Adipocyte (in vitro differentiated cells): ENCODE data around the gene MCOLN3.

ENCODE experiments used
- DNase-seq: peaks from one replicate; pipeline ENCODE4 v3.0.0-alpha.2; 2015; ENCODE audit warnings: low read depth
- H3K27me3 ChIP-seq: replicated peaks from 2 replicates; pipeline ENCODE4 v1.7.0; 2013; ENCODE audit warnings: mild to moderate bottlenecking, low read length, moderate library complexity; ENCODE audit not compliant: control insufficient read depth, insufficient read depth
- H3K36me3 ChIP-seq: 2 replicates; pipeline ENCODE4 v1.7.0; 2013; ENCODE audit warnings: low read length, mild to moderate bottlenecking, moderate library complexity; ENCODE audit not compliant: control insufficient read depth, insufficient read depth, severe bottlenecking
- H3K4me1 ChIP-seq: 2 replicates; pipeline ENCODE4 v1.7.0; 2013; ENCODE audit warnings: mild to moderate bottlenecking, low read length, moderate library complexity; ENCODE audit not compliant: control insufficient read depth, insufficient read depth
- H3K4me3 ChIP-seq: 2 replicates; pipeline ENCODE4 v1.7.0; 2013; ENCODE audit warnings: mild to moderate bottlenecking, low read length, moderate library complexity
- H3K9ac ChIP-seq: 2 replicates; pipeline ENCODE4 v1.7.0; 2013; ENCODE audit warnings: mild to moderate bottlenecking, low read length, moderate library complexity
- H3K9me3 ChIP-seq: 2 replicates; pipeline ENCODE4 v1.7.0; 2013; ENCODE audit warnings: mild to moderate bottlenecking, low read length, moderate library complexity; ENCODE audit not compliant: control insufficient read depth

The MCOLN3 gene

DNA sequence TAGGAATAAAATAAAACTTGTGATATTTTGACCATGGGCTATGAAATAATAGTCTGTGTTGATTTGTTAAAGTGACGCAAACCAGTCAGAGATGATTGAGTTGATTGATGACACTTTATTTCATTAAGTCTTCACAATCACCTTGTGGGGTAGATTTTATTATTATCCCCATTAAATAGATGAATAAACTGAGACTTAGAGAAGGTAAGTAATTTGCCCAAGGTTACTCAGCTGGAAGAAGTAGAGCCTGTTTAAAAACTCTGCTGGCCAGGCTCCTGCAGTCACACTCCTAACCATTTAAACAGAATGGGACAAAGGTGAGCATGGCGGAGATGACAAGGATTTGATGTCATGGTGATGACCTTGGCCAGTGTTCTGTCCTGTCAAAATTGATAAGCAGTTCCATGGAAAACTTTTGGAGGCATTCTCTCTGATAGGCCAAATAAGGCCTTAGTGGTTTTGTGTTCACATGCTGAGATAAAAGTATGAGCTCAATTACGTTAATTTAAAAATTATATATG is 22.7 kb upstream of the MCOLN3 start:
- DNase-seq: no peak
- H3K9ac ChIP-seq: no peak overlapping the region

DNA sequence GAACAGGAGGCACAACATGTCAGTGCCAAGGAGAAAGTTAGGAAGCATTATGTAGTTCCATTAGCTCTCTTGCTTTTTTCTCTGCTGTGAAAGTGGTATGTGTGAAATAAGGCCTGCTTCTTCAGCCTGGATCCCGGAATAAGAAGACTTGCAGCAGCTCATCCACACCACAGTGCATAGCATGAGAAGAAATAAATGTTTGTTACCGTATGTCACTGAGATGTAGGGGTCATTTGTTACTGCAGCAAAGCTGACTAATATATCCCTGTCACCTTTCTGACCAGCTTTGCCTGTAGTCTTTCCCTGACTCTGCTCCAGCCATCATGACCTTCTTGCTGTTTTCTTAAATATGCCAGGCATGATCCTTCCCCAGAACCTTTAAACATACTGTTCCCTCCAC is 20.5 kb upstream of the MCOLN3 start:
- no peaks in the 10 kb centered on the region for H3K9me3 ChIP-seq

More for the DNA sequence above, 22.7 kb upstream of the MCOLN3 start:
- Histone ChIP-seq H3K9me3 (no peaks in the 10 kb centered on the region), H3K36me3 (no peaks in the 10 kb centered on the region), H3K4me3 (no peak overlapping the region), H3K4me1 (no peaks in the 10 kb centered on the region), H3K27me3 (no peaks in the 10 kb centered on the region)

DNA sequence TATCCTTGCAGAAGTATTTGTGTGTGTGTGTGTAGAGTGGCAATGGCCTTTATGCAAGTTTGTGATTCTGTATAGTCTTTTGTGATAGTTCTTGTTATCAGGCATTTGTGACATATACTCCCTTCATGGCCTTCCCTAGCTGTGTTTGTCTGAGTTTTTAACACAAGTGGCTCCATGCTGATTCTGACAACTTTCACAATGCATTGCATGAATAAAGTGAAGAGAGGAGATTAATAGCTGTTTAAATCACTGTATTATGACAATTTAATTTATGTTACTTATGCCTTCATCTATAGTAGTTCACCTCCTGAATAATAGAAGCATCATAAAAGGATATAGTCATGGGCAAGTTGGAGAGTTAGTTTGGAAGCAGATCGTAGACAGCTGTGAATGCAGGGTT is 17.2 kb upstream of the MCOLN3 start:
- no peaks in the 10 kb centered on the region for H3K27me3 ChIP-seq
- H3K36me3 ChIP-seq: no peaks in the 10 kb centered on the region
- H3K9me3 ChIP-seq: no peaks in the 10 kb centered on the region
- H3K4me3 ChIP-seq: no peak overlapping the region
- DNase-seq: no peak
- H3K9ac ChIP-seq: no peak overlapping the region
- peaks cover 11% of the 10 kb centered on the region for H3K4me1 ChIP-seq

More for the DNA sequence above, 20.5 kb upstream of the MCOLN3 start:
- no peak overlapping the region for H3K9ac ChIP-seq
- H3K4me3 ChIP-seq: no peak overlapping the region
- no peaks in the 10 kb centered on the region for H3K4me1 ChIP-seq
- DNase-seq: no peak
- no peaks in the 10 kb centered on the region for H3K36me3 ChIP-seq
- no peaks in the 10 kb centered on the region for H3K27me3 ChIP-seq

DNA sequence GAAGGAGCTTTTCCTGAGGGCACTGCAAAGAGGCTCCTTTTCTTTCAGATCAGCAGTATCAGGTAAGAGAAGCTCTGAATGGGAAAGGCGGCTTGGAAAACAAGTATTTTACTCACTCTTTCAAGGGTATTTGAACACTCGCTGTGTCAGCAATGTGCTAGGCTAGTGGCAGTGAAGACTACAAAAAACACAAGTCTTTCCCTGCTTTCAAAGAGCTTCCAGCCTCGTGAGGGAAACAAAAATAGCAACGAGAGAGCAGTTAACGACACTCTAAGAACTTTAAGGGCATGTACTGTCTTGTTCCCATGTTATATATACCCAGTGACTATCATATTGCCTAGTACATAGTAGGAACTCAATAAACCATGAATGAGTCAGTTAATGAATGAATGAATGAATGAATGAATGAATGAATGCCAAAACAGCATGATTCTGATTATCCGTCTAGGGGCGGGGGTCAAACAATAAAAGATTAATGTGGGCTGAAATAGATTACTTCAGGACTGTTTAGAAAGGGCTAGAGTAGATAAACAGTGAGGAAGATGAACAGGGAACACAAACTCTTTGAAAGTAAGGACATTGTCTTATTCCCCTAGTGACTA is 14.2 kb upstream of the MCOLN3 start:
- Histone ChIP-seq H3K9me3 (no peaks in the 10 kb centered on the region), H3K27me3 (no peaks in the 10 kb centered on the region), H3K36me3 (no peaks in the 10 kb centered on the region), H3K4me1 (peaks cover 11% of the 10 kb centered on the region), H3K9ac (peak overlapping the region; percentile 81), H3K4me3 (peak overlapping the region; percentile 79)
- no peak for DNase-seq

DNA sequence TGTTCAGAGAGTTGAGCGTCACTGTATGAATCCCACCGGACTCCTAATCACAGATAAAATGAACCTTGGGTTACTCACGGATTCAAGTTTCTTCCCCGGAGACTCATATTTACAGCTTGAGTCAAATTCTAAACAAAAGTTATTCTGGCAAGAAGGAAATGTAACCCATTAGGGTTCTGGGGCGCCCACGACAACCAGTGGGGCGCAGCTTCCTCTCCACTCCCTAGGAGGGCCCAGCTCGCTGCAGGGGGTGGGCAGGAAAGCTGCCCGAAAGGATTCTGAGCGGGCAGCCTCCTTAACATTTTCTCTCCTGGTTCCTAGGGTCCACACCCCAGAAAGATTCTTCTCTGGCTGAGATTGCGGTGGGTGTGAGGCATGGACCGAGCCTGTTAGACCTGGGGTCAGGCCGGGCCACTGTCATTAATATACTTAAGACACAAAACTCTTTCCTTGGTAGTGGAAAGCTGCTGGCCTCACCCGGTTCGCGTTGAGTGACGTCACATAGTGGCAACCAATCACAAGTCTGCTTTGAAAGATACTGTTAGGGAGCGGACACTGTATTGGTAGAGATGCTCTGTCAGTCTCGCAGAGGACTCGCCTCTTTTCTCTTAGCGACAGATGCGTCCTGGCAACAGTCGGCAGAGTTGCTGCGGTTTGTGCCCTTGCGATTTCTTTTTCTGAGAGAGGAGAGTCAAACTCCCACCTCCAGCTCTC is 13.6 kb upstream of the MCOLN3 start:
- H3K9me3 ChIP-seq: no peaks in the 10 kb centered on the region
- H3K36me3 ChIP-seq: no peaks in the 10 kb centered on the region
- peak overlapping the region; percentile 81 for H3K9ac ChIP-seq
- no peaks in the 10 kb centered on the region for H3K27me3 ChIP-seq
- H3K4me1 ChIP-seq: peaks cover 11% of the 10 kb centered on the region
- DNase-seq: peak; percentile 99
- peak overlapping the region; percentile 79 for H3K4me3 ChIP-seq

DNA sequence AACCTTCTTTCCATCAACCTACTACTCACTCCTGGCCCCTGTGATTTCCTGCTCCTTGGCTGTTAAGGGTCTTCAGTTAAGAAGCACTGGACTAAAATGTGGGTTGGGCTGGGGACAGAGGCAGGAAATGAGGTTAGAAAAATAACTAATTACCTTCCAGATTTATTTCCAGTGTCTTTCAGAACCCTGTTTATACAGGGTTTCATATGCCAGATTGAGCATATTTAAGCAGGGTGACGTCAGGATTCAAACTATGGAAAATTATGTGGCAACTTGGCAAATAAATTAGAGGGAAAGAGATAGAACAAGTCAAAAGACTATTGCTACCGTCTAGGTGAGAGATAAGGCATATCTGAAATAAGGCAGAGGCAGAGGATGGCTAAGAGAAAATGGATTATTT is 11.7 kb upstream of the MCOLN3 start:
- no peak overlapping the region for H3K4me3 ChIP-seq
- H3K4me1 ChIP-seq: peaks cover 11% of the 10 kb centered on the region
- H3K9ac ChIP-seq: no peak overlapping the region
- no peak for DNase-seq
- H3K27me3 ChIP-seq: no peaks in the 10 kb centered on the region
- H3K36me3 ChIP-seq: no peaks in the 10 kb centered on the region
- no peaks in the 10 kb centered on the region for H3K9me3 ChIP-seq

DNA sequence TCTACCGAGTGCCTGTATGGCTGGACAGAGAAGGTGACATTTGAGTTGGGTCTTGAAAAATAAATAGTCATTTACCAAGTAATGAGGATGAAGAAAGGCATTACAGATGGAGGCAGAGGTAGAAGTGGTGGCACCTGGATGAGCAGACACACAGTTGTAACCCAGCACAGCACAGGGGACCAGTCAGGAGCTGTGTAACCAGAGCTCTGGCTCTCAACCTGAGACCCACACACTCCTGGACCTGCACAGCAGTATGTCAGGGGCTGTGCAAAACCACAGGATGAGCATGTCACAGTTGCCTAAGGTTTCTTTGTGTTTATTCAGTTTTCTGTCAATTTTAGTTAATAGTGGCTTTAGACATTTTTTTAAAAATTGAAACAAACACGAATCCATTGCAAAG is 11.3 kb upstream of the MCOLN3 start:
- H3K4me3 ChIP-seq: no peak overlapping the region
- no peaks in the 10 kb centered on the region for H3K9me3 ChIP-seq
- H3K36me3 ChIP-seq: no peaks in the 10 kb centered on the region
- DNase-seq: no peak
- H3K9ac ChIP-seq: no peak overlapping the region
- H3K4me1 ChIP-seq: peaks cover 11% of the 10 kb centered on the region
- no peaks in the 10 kb centered on the region for H3K27me3 ChIP-seq

DNA sequence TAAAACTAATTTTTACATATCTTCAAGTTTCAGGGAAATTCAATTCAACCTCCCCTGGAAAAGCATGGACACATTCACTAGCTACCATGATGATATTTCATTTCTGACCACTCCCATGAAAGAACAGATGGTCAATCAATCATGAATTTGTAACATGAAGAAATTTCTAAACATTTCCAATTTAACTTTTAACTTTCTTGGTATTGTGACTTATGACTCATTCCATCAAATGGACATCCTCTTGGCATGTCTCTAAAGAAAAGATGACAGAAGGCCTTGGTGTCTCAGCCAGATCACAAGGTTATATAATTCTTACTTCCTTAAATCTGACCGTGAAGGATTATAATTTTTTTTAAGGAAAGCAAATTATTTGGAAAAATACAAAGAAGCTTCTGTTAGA is 10.5 kb upstream of the MCOLN3 start:
- Histone ChIP-seq H3K4me3 (no peak overlapping the region), H3K4me1 (peaks cover 11% of the 10 kb centered on the region), H3K27me3 (no peaks in the 10 kb centered on the region), H3K9ac (no peak overlapping the region), H3K36me3 (no peaks in the 10 kb centered on the region), H3K9me3 (no peaks in the 10 kb centered on the region)
- DNase-seq: no peak

DNA sequence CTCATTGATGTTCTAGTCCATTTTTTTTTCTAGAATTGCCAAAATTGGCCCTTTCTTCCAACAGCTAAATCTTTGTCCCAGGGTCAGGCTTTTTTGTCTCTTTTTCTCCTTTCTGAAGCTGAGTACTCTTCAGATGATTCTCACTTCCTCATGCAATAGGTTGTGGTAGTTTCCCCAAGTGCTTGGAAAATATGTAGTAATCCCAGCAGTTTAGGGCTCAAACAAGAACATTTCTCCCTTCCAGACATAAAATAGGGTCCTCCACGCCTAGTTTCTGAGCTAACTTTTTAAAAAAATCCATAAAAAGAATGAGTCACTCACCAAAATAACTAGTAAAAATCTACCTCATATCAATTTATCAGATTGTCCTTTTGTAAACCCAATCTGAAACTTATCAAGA is 10.0 kb upstream of the MCOLN3 start:
- peaks cover 11% of the 10 kb centered on the region for H3K4me1 ChIP-seq
- H3K36me3 ChIP-seq: no peaks in the 10 kb centered on the region
- no peaks in the 10 kb centered on the region for H3K9me3 ChIP-seq
- no peak overlapping the region for H3K4me3 ChIP-seq
- DNase-seq: no peak
- H3K27me3 ChIP-seq: no peaks in the 10 kb centered on the region
- H3K9ac ChIP-seq: no peak overlapping the region

DNA sequence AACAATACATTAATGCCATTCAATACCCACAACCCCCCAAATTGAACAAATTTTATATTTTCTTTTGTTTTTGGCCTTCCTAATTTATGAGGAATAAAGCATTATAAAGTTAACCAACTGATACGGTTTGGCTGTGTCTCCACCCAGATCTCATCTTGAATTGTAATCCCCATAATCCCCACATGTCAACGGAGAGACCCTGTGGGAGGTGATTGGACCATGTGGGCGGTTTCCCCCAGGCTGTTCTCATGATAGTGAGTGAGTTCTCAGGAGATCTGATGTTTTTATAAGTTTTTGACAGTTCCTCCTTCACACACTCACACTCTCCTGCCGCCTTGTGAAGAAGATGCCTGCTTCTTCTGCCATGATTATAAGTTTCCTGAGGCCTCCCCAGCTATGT is 6.4 kb upstream of the MCOLN3 start:
- DNase-seq: no peak
- Histone ChIP-seq H3K27me3 (peaks cover 2% of the 10 kb centered on the region), H3K36me3 (no peaks in the 10 kb centered on the region), H3K9me3 (no peaks in the 10 kb centered on the region), H3K4me3 (no peak overlapping the region), H3K9ac (no peak overlapping the region), H3K4me1 (no peaks in the 10 kb centered on the region)

DNA sequence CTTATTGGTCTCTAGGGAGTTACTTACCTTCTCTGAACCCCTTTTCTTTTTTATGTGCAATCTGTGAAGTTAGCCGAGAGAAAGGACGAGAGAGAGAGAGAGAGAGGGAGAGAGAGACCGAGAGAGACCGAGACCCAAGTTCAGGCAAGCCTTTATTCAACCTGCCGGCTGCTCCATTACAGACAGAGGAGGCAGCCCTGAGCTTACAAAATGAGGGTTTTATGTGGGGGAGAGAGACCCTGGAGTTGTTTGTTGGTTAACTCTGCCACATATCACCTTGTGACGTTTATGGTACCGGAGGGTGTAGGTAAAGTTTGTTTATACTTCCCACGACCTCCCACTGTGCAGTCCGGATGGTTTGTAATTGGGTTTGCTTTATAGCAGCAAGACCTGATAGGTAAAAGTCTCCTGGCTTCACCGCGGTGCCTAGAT is 1.5 kb upstream of the MCOLN3 start:
- H3K36me3 ChIP-seq: no peaks in the 10 kb centered on the region
- H3K4me1 ChIP-seq: no peaks in the 10 kb centered on the region
- peaks cover 20% of the 10 kb centered on the region for H3K27me3 ChIP-seq
- DNase-seq: no peak
- no peaks in the 10 kb centered on the region for H3K9me3 ChIP-seq
- no peak overlapping the region for H3K9ac ChIP-seq
- no peak overlapping the region for H3K4me3 ChIP-seq
